ENCODE results near the gene TIMP2. TPM values are rescaled to one million over a fixed set of nuclear protein-coding genes. Genes with fewer than 3 reads are reported as not detected.

TIMP2 gene
- total and polyA plus RNA-seq, 2 experiments from 2014 or later: 103 to 587 TPM

DNA sequence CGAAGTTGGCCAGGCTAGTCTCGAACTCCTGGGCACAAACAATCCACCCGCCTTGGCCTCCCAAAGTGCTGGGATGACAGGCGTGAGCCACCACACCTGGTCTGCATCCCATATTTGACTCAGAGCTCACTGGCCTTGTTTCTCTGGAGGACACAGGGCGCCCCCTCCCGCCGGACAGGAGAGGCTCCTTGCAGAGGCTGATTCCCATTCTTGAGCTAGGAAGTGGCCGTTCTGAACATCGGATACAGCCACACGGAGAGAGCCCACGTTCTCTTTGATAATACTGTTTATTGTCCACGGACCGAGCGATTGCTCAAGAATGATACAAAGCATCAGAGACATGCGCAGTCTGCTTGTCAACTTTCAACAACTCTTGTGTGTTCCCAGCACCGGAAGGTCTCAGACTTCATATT, 72.5 kb downstream of the TIMP2 start:
- peaks cover 33% of the 10 kb centered on the region; the same call in 1 of the 2 replicates for H3F3A ChIP-seq (ENCODE audit: insufficient read depth)
- no peaks in the 10 kb centered on the region for H3K4me1 ChIP-seq (ENCODE audit: insufficient read depth)
- peaks cover 25% of the 10 kb centered on the region for H3K36me3 ChIP-seq (ENCODE audit: low read depth)
- WGBS, 2 experiments (ENCODE audit: low coverage in 1 of 2, low lambda C conversion rate in 2 of 2, missing lambda C conversion rate in 2 of 2): 86 to 91% methylated on average over 16 of the region's 16 CpGs
- TF ChIP-seq EZH2phosphoT487 (IDR thresholded peaks at IDR 0.05; ENCODE audit: insufficient read depth, low read depth): no peak
- TF ChIP-seq EZH2 (IDR thresholded peaks at IDR 0.05; ENCODE audit: insufficient read depth, poor library complexity, severe bottlenecking): no peak
- H3K27ac ChIP-seq: no peak overlapping the region
- H3K9me2 ChIP-seq (ENCODE audit: insufficient read depth): no peaks in the 10 kb centered on the region
- no peak for DNase-seq
- H3K9me3 ChIP-seq (ENCODE audit: low read depth): no peaks in the 10 kb centered on the region
- H3K4me3 ChIP-seq: no peak overlapping the region
- no peak overlapping the region for H2AFZ ChIP-seq
- no peak overlapping the region for H3K4me2 ChIP-seq (ENCODE audit: unreplicated experiment)
- in situ Hi-C loops (cut with MboI): no loop called here
- peaks cover 13% of the 10 kb centered on the region; the same call in 1 of the 2 replicates for H3K79me2 ChIP-seq (ENCODE audit: insufficient read depth)
- no peaks in the 10 kb centered on the region for H4K20me1 ChIP-seq (ENCODE audit: insufficient read depth)
- H3K27me3 ChIP-seq (replicated peaks; ENCODE audit: insufficient read depth): no peaks in the 10 kb centered on the region
- no peak overlapping the region for H3K9ac ChIP-seq

GRCh38 chr17:78849026-78849425, 76.2 kb downstream of the TIMP2 start:
- TF ChIP-seq EZH2phosphoT487 (IDR thresholded peaks at IDR 0.05; ENCODE audit: insufficient read depth, low read depth): no peak
- TF ChIP-seq EZH2 (IDR thresholded peaks at IDR 0.05; ENCODE audit: insufficient read depth, poor library complexity, severe bottlenecking): no peak
- H3K79me2 ChIP-seq (ENCODE audit: insufficient read depth): peaks cover 6% of the 10 kb centered on the region; the same call in 1 of the 2 replicates
- no peak overlapping the region for H3K4me3 ChIP-seq
- no peak overlapping the region for H2AFZ ChIP-seq
- no peaks in the 10 kb centered on the region for H4K20me1 ChIP-seq (ENCODE audit: insufficient read depth)
- 97 to 100% methylated on average over 5 of the region's 5 CpGs for WGBS, 2 experiments (ENCODE audit: low coverage in 1 of 2, low lambda C conversion rate in 2 of 2, missing lambda C conversion rate in 2 of 2)
- H3K4me2 ChIP-seq (ENCODE audit: unreplicated experiment): no peak overlapping the region
- no peaks in the 10 kb centered on the region for H3K9me2 ChIP-seq (ENCODE audit: insufficient read depth)
- no peaks in the 10 kb centered on the region for H3K27me3 ChIP-seq (replicated peaks; ENCODE audit: insufficient read depth)
- no peak for DNase-seq
- in situ Hi-C loops (cut with MboI): no loop called here
- no peak overlapping the region for H3K27ac ChIP-seq
- no peak overlapping the region for H3K9ac ChIP-seq
- H3K4me1 ChIP-seq (ENCODE audit: insufficient read depth): no peaks in the 10 kb centered on the region
- no peaks in the 10 kb centered on the region for H3K9me3 ChIP-seq (ENCODE audit: low read depth)
- H3K36me3 ChIP-seq (ENCODE audit: low read depth): peaks cover 14% of the 10 kb centered on the region
- H3F3A ChIP-seq (ENCODE audit: insufficient read depth): peaks cover 35% of the 10 kb centered on the region; the same call in 1 of the 2 replicates

- H3K27ac ChIP-seq: no peak overlapping the region
- no peaks in the 10 kb centered on the region for H3K4me1 ChIP-seq (ENCODE audit: insufficient read depth)
- no peak overlapping the region for H3K4me3 ChIP-seq
- H3K9me3 ChIP-seq (ENCODE audit: low read depth): no peaks in the 10 kb centered on the region
- H3K27me3 ChIP-seq (replicated peaks; ENCODE audit: insufficient read depth): no peaks in the 10 kb centered on the region
- no peaks in the 10 kb centered on the region for H4K20me1 ChIP-seq (ENCODE audit: insufficient read depth)
- H3F3A ChIP-seq (ENCODE audit: insufficient read depth): peaks cover 24% of the 10 kb centered on the region
- DNase-seq: no peak
- no peak overlapping the region for H3K4me2 ChIP-seq (ENCODE audit: unreplicated experiment)
- no peaks in the 10 kb centered on the region for H3K36me3 ChIP-seq (ENCODE audit: low read depth)
- no peak overlapping the region for H2AFZ ChIP-seq
- no peaks in the 10 kb centered on the region for H3K9me2 ChIP-seq (ENCODE audit: insufficient read depth)
- in situ Hi-C loops (cut with MboI): no loop called here
- no peak overlapping the region for H3K9ac ChIP-seq
- WGBS, 2 experiments (ENCODE audit: low coverage in 1 of 2, low lambda C conversion rate in 2 of 2, missing lambda C conversion rate in 2 of 2): 77 to 80% methylated on average over 3 of the region's 3 CpGs
- no peaks in the 10 kb centered on the region for H3K79me2 ChIP-seq (ENCODE audit: insufficient read depth)
- TF ChIP-seq EZH2phosphoT487 (IDR thresholded peaks at IDR 0.05; ENCODE audit: insufficient read depth, low read depth) (no peak), EZH2 (IDR thresholded peaks at IDR 0.05; ENCODE audit: insufficient read depth, poor library complexity, severe bottlenecking) (no peak)
These were observed 78.1 kb downstream of the TIMP2 start for GRCh38 chr17:78847052-78847451.

- H3K9ac ChIP-seq: no peak overlapping the region
- H3K4me1 ChIP-seq (ENCODE audit: insufficient read depth): peaks cover under 1% of the 10 kb centered on the region; the same call in 1 of the 2 replicates
- no peak overlapping the region for H3K4me2 ChIP-seq (ENCODE audit: unreplicated experiment)
- H3K4me3 ChIP-seq: no peak overlapping the region
- H3K36me3 ChIP-seq (ENCODE audit: low read depth): no peaks in the 10 kb centered on the region
- TF ChIP-seq EZH2 (IDR thresholded peaks at IDR 0.05; ENCODE audit: insufficient read depth, poor library complexity, severe bottlenecking): no peak
- no peak for TF ChIP-seq EZH2phosphoT487 (IDR thresholded peaks at IDR 0.05; ENCODE audit: insufficient read depth, low read depth)
- no peak overlapping the region for H3K27ac ChIP-seq
- in situ Hi-C loops (cut with MboI): no loop called here
- no peaks in the 10 kb centered on the region for H3K9me3 ChIP-seq (ENCODE audit: low read depth)
- H3K9me2 ChIP-seq (ENCODE audit: insufficient read depth): no peaks in the 10 kb centered on the region
- WGBS, 2 experiments (ENCODE audit: low coverage in 1 of 2, low lambda C conversion rate in 2 of 2, missing lambda C conversion rate in 2 of 2): 71 to 75% methylated on average over 9 of the region's 9 CpGs
- no peak overlapping the region for H2AFZ ChIP-seq
- H3F3A ChIP-seq (ENCODE audit: insufficient read depth): peaks cover 15% of the 10 kb centered on the region; the same call in 1 of the 2 replicates
- H4K20me1 ChIP-seq (ENCODE audit: insufficient read depth): no peaks in the 10 kb centered on the region
- H3K79me2 ChIP-seq (ENCODE audit: insufficient read depth): peaks cover 7% of the 10 kb centered on the region
- peak; percentile 45 for DNase-seq
- H3K27me3 ChIP-seq (replicated peaks; ENCODE audit: insufficient read depth): no peaks in the 10 kb centered on the region
These were observed 80.7 kb downstream of the TIMP2 start for GRCh38 chr17:78844301-78845005.

Data from GM23248 (cell line).